ENCODE data around the gene LNPK.
"Not testable (repeated sequence)": the region's sequence is repeated elsewhere in the genome, so short reads cannot be mapped to it uniquely, and the experiment has no call there.

LNPK gene

DNA sequence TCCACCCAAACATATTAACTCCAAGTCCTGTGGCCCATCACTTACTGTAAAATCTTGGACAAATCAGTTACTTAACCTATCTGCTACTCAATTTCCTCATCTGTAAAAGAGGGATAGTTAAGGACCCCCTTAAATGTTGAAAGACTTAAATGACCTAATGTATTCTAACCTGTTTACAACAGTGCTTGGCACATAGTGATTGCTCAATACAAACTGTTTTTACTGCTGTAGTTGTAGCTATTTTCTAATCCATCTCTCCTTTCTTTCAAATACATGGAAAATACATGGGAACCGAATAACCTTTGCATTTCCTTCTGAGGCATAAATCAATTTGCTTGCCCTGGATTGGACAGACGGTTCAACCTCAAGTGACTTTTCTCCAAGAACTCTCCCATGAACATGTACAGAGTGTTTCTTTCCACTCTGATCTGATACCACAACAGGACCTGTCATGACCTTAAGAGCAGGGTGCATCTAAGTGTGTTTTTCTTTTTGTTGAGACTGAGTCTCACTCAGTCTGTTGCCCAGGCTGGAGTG is 2.7 kb downstream of the LNPK start:
- H3K36me3 Mint-ChIP-seq (ENCODE audit: low read depth), result peaks cover 21% of the 10 kb centered on the region
- H3K27me3 Mint-ChIP-seq, result no peaks in the 10 kb centered on the region
- peaks cover 25% of the 10 kb centered on the region for H3K4me1 Mint-ChIP-seq (ENCODE audit: low read depth)

DNA sequence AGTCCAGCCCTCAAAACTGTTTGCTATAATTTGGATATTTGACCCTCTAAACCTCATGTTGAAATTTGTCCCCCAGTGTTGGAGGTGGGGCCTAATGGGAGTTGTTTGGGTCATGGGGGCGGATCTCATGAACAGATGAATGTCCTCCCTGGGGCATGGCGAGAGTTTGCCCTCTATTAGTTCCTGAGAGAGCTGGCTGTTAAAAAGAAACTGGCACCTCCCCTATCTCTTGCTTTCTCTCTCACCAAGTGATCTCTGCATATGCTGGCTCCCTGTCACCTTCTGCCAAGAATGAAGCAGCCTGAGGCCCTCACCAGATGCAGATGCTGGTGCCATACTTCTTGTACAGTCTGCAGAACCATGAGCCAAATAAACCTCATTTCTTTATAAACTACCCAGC is 12.0 kb downstream of the LNPK start:
- no peak for DNase-seq
- H3K36me3 Mint-ChIP-seq (ENCODE audit: low read depth), result peaks cover 65% of the 10 kb centered on the region
- H3K27ac Mint-ChIP-seq, result no peak overlapping the region
- H3K4me3 Mint-ChIP-seq, result no peak overlapping the region
- peaks cover 2% of the 10 kb centered on the region for H3K4me1 Mint-ChIP-seq (ENCODE audit: low read depth)
- H3K9me3 Mint-ChIP-seq, result peaks cover 2% of the 10 kb centered on the region
- no peaks in the 10 kb centered on the region for H3K27me3 Mint-ChIP-seq

More for the DNA sequence above, 2.7 kb downstream of the LNPK start:
- no peak for DNase-seq
- Mint-ChIP-seq H3K9me3 (no peaks in the 10 kb centered on the region), H3K27ac (no peak overlapping the region), H3K4me3 (no peak overlapping the region)

DNA sequence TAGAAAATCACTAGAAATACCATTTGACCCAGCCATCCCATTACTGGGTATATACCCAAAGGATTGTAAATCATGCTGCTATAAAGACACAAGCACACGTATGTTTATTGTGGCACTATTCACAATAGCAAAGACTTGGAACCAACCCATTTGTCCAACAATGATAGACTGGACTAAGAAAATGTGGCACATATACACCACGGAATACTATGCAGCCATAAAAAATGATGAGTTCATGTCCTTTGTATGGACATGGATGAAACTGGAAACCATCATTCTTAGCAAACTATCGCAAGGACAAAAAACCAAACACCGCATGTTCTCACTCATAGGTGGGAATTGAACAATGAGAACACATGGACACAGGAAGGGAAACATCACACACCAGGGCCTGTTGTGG is 14.9 kb downstream of the LNPK start:
- not testable (repeated sequence) for H3K4me3 Mint-ChIP-seq; H3K4me1 Mint-ChIP-seq (ENCODE audit: low read depth); DNase-seq; H3K9me3 Mint-ChIP-seq; H3K27ac Mint-ChIP-seq; H3K27me3 Mint-ChIP-seq
- peaks cover 76% of the 10 kb centered on the region for H3K36me3 Mint-ChIP-seq (ENCODE audit: low read depth)

DNA sequence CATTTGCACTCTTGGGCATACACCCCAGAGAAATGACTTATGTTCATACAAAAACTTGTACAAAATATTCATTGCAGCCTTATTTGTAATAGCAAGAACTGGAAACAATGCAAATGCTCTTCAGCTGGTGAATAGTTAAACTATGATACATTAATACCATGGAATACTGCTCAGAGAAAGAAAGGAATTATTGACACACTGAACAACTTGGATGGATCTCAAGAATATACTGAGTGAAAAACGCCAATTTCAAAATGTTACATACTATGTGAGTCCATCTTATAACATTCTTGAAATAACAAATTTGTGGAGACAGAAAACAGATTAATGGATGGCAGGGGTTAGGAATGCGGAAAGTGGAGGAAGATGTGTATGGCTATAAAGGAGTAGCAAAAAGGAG is 17.2 kb downstream of the LNPK start:
- no peak overlapping the region for H3K4me3 Mint-ChIP-seq
- H3K27me3 Mint-ChIP-seq, result no peaks in the 10 kb centered on the region

DNA sequence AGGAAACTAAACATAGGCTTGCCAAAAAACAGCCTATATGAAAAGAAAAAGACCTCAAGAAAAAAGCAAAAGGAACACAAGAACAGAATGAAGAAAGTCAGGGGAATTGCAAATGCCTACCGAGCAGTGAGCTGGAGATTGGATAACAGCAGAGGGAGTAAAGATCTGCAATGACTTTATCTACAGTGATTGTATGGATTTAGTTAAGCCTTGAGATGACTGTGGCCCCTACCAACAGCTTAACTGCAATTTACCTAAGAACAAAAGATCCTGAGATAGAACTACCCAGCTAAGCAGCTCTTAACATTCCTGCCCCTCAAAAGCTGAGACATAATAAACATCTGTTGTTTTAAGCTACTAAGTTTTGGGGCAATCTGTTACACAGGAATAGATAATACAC is 20.5 kb downstream of the LNPK start:
- no peak overlapping the region for H3K4me3 Mint-ChIP-seq
- no peak for DNase-seq
- H3K27ac Mint-ChIP-seq, result no peak overlapping the region
- H3K36me3 Mint-ChIP-seq (ENCODE audit: low read depth), result peaks cover 75% of the 10 kb centered on the region
- H3K27me3 Mint-ChIP-seq, result no peaks in the 10 kb centered on the region
- H3K9me3 Mint-ChIP-seq, result no peaks in the 10 kb centered on the region
- H3K4me1 Mint-ChIP-seq (ENCODE audit: low read depth), result no peaks in the 10 kb centered on the region

More for the DNA sequence above, 17.2 kb downstream of the LNPK start:
- peaks cover 77% of the 10 kb centered on the region for H3K36me3 Mint-ChIP-seq (ENCODE audit: low read depth)
- no peak overlapping the region for H3K27ac Mint-ChIP-seq
- no peaks in the 10 kb centered on the region for H3K4me1 Mint-ChIP-seq (ENCODE audit: low read depth)
- DNase-seq, result no peak
- peaks cover 2% of the 10 kb centered on the region for H3K9me3 Mint-ChIP-seq

DNA sequence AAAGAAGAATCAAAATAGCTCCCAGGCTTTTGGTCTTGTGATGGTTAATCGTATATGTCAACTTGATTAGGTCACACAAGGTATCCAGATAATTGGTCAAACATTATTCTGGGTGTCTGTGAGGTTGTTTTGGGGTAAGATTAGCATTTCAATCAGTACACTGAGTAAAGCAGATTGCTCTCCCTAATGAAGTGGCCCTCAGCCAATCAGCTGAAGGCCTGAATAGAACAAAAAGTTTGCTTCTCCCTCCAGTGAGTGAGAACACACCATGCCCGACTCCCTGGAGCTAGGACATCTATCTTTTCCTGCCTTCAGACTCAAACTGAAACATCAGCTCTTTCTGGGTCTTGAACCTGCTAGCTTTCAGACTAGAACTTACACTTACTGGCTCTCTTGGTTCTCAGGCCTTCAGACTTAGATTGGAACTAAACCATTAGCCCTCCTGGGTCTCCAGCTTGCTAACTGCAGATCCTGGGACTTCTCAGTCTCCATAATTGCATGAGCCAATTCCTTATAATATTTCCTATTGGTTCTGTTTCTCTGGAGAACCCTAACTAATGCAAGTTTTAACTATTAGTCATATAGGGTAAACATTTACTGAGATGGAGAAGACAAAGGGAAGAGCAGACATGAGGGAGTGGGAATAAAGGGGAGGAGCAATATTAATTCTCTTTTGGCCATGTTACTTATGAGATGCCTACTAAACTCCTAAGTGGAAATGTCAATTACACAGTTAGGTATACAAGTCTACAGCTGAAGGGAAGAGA is 25.5 kb downstream of the LNPK start:
- H3K9me3 Mint-ChIP-seq, result no peaks in the 10 kb centered on the region
- no peak overlapping the region for H3K27ac Mint-ChIP-seq
- DNase-seq, result no peak
- H3K4me1 Mint-ChIP-seq (ENCODE audit: low read depth), result no peaks in the 10 kb centered on the region
- H3K36me3 Mint-ChIP-seq (ENCODE audit: low read depth), result peaks cover 79% of the 10 kb centered on the region
- no peaks in the 10 kb centered on the region for H3K27me3 Mint-ChIP-seq
- H3K4me3 Mint-ChIP-seq, result no peak overlapping the region

DNA sequence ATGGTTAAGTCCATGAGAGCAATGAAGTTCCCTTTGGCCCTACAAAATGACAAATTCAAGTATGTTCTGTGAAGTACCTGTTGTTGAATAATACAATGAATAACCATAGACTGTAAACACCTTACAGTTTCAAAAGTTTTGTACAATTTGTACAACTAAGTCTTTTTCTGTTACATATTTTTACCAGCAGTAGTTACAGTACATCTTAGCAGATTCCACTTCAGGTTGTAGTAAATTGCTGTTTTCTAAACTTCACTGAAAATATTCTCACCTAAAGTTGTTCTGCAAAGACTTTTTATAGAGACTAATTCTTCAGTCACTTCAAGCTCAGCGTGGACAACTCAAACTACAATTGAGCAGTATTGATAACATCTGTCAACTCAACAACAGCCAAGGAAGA is 28.7 kb downstream of the LNPK start:
- H3K36me3 Mint-ChIP-seq (ENCODE audit: low read depth), result peaks cover 69% of the 10 kb centered on the region
- H3K27ac Mint-ChIP-seq, result no peak overlapping the region
- H3K9me3 Mint-ChIP-seq, result no peaks in the 10 kb centered on the region
- no peaks in the 10 kb centered on the region for H3K4me1 Mint-ChIP-seq (ENCODE audit: low read depth)
- H3K4me3 Mint-ChIP-seq, result no peak overlapping the region
- DNase-seq, result no peak
- H3K27me3 Mint-ChIP-seq, result no peaks in the 10 kb centered on the region

DNA sequence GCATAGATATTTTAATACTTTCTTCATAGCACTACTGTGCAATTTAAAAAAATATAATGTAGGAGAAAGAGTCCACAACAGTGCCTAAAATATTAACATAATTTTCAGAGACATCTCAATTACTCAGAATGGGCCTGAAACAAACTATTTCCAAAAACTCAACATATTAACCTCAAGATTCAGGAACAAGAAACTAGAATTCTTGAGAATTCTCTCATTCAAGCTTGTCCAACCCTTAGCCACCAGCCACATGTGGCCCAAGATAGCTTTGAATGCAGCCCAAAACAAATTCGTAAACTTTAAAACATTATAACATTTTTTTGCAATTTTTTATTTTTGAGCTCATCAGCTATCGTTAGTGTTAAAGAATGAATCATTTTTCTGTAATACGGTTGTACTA is 35.2 kb downstream of the LNPK start:
- Mint-ChIP-seq H3K27me3 (no peaks in the 10 kb centered on the region), H3K4me1 (ENCODE audit: low read depth) (no peaks in the 10 kb centered on the region), H3K4me3 (no peak overlapping the region)

DNA sequence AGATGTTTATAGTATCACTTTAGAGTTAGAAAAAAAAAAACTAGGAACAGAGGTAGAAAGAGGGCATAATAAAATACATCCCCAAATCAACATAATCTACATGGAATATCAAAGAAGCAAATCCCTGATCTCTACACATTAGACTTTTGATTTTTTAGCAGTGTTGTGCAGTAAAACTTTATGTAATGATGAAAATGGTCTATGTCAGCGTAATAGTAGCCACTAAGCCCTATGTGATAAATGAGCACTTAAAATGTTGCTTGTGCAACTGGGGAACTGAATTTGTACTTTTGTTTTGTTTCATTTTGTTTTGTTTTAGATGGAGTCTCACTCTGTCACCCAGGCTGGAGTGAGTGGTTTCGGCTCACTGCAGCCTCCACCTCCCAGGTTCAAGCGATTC is 36.3 kb downstream of the LNPK start:
- Mint-ChIP-seq H3K4me1 (ENCODE audit: low read depth) (no peaks in the 10 kb centered on the region), H3K27ac (no peak overlapping the region), H3K9me3 (peaks cover 2% of the 10 kb centered on the region), H3K4me3 (no peak overlapping the region), H3K36me3 (ENCODE audit: low read depth) (peaks cover 65% of the 10 kb centered on the region), H3K27me3 (no peaks in the 10 kb centered on the region)
- DNase-seq, result no peak

More for the DNA sequence above, 35.2 kb downstream of the LNPK start:
- H3K27ac Mint-ChIP-seq, result no peak overlapping the region
- no peak for DNase-seq
- peaks cover 54% of the 10 kb centered on the region for H3K36me3 Mint-ChIP-seq (ENCODE audit: low read depth)
- peaks cover 2% of the 10 kb centered on the region for H3K9me3 Mint-ChIP-seq

DNA sequence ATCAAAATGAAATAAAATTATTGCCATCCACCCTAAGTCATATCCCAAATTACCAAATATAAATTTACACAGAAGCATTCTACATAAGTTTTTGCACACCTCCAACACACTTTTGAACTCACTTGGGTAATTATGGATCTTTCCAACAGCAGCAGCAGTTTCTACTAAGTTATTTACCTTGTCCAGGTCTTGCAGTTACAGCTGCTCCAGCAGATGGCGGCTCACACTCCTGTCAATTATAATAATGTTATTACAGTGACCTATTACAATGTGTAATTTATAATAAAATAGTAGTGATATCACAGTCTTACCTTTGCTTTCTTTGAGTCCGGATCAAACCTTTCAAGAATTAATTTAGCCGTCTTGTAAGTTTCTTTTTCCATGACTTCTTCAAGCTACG is 37.9 kb downstream of the LNPK start:
- Mint-ChIP-seq H3K27me3 (no peaks in the 10 kb centered on the region), H3K4me3 (no peak overlapping the region), H3K27ac (no peak overlapping the region), H3K4me1 (ENCODE audit: low read depth) (no peaks in the 10 kb centered on the region), H3K36me3 (ENCODE audit: low read depth) (peaks cover 72% of the 10 kb centered on the region), H3K9me3 (peaks cover 2% of the 10 kb centered on the region)
- DNase-seq, result no peak

DNA sequence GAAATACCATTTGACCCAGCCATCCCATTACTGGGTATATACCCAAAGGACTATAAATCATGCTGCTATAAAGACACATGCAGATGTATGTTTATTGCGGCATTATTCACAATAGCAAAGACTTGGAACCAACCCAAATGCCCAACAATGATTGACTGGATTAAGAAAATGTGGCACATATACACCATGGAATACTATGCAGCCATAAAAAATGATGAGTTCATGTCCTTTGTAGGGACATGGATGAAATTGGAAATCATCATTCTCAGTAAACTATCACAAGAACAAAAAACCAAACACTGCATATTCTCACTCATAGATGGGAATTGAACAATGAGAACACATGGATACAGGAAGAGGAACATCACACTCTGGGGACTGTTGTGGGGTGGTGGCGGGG is 38.9 kb downstream of the LNPK start:
- not testable (repeated sequence) for H3K4me1 Mint-ChIP-seq (ENCODE audit: low read depth)

DNA sequence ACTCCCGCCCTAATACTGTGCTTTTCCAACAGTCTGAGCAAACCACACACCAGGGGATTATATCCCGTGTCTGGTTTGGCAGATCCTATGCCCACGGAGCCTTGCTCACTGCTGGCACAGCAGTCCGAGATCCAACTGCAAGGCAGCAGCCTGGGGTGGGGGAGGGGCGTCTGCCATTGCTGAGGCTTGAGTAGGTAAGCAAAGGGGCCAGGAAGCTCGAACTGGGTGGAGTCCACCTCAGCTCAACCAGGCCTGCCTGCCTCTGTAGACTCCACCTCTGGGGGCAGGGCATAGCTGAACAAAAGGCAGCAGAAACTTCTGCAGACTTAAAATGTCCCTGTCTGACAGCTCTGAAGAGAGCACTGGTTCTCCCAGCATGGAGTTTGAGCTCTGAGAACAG is 44.2 kb downstream of the LNPK start:
- no peak for DNase-seq
- no peak overlapping the region for H3K27ac Mint-ChIP-seq
- H3K36me3 Mint-ChIP-seq (ENCODE audit: low read depth), result peaks cover 92% of the 10 kb centered on the region
- H3K27me3 Mint-ChIP-seq, result no peaks in the 10 kb centered on the region
- no peak overlapping the region for H3K4me3 Mint-ChIP-seq
- no peaks in the 10 kb centered on the region for H3K9me3 Mint-ChIP-seq
- H3K4me1 Mint-ChIP-seq (ENCODE audit: low read depth), result no peaks in the 10 kb centered on the region

More for the DNA sequence above, 38.9 kb downstream of the LNPK start:
- not testable (repeated sequence) for H3K9me3 Mint-ChIP-seq, DNase-seq, H3K27me3 Mint-ChIP-seq, H3K4me3 Mint-ChIP-seq, H3K27ac Mint-ChIP-seq
- peaks cover 75% of the 10 kb centered on the region for H3K36me3 Mint-ChIP-seq (ENCODE audit: low read depth)

DNA sequence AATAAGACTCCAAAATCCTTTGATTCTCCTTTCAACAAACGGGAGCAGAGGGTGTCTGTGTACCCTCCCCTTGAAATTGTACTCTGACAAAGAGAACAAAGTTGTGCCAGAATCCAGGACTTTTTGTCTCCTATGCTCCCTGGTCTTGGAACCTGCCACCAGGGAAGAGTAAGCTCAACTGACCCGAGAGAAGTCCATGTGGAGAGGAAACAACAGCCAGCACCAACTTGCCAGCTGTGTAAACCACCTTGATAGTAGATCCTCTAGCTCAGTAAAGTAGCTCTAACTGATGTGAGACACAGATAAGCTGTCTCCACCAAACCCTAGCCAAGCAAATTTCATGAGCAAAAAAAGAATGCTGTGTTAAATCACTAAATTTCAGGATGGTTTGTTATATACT is 46.9 kb downstream of the LNPK start:
- no peaks in the 10 kb centered on the region for H3K4me1 Mint-ChIP-seq (ENCODE audit: low read depth)
- H3K9me3 Mint-ChIP-seq, result no peaks in the 10 kb centered on the region
- no peaks in the 10 kb centered on the region for H3K27me3 Mint-ChIP-seq
- no peak for DNase-seq
- no peak overlapping the region for H3K4me3 Mint-ChIP-seq
- peaks cover 83% of the 10 kb centered on the region for H3K36me3 Mint-ChIP-seq (ENCODE audit: low read depth)
- H3K27ac Mint-ChIP-seq, result no peak overlapping the region

DNA sequence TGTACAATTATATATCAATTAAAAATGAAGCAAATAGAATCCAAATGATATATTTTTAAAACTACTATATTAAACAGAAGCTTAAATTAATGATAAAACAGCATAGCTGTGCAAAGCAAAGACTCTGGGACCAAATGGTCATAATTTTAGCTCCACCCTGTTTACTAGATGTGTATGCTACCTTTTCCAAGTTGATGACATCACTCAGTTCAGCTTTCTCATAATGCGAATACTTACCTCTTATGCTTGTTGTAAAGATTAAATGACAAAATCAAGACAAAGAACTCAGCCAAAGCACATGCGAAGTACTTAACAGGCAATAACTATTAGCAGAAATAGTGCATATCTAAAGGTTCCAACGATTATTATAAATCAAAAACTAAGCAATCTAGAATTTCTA is 51.6 kb downstream of the LNPK start:
- H3K36me3 Mint-ChIP-seq (ENCODE audit: low read depth), result peaks cover 54% of the 10 kb centered on the region
- no peaks in the 10 kb centered on the region for H3K4me1 Mint-ChIP-seq (ENCODE audit: low read depth)

DNA sequence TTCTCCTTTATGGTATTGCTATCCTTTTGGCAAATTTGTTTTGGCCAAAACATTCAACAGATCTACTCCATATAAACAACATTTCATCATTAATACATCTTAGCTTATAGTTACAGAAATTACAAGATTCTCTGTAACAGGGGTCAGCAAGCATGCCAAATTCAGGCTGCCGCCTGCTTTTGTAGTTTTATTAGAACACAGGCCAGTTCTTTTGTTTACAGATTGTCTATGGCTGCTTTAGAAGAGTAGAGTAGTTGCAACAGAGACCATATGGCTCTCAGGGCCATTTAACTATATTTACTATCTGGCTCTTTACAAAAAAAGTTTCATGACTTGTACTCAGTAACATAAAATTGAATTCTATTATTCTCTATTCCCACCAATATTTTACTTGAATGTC is 53.9 kb downstream of the LNPK start:
- no peak for DNase-seq
- no peak overlapping the region for H3K4me3 Mint-ChIP-seq
- no peak overlapping the region for H3K27ac Mint-ChIP-seq
- H3K4me1 Mint-ChIP-seq (ENCODE audit: low read depth), result no peaks in the 10 kb centered on the region
- H3K27me3 Mint-ChIP-seq, result no peaks in the 10 kb centered on the region
- H3K36me3 Mint-ChIP-seq (ENCODE audit: low read depth), result peaks cover 50% of the 10 kb centered on the region
- H3K9me3 Mint-ChIP-seq, result no peaks in the 10 kb centered on the region

More for the DNA sequence above, 51.6 kb downstream of the LNPK start:
- DNase-seq, result no peak
- no peak overlapping the region for H3K4me3 Mint-ChIP-seq
- H3K9me3 Mint-ChIP-seq, result no peaks in the 10 kb centered on the region
- no peak overlapping the region for H3K27ac Mint-ChIP-seq
- H3K27me3 Mint-ChIP-seq, result no peaks in the 10 kb centered on the region

Measured in activated T-cell treated with anti-CD3 and anti-CD28 coated beads, Interleukin-2, amount 50 U/mL, for 24 hours (primary cell).